ENCODE data around the gene IL10RB.

GRCh38 chr21:33293136-33293535 lies 27.0 kb downstream of the IL10RB start:
- TF ChIP-seq CTCF (IDR thresholded peaks at IDR 0.05) (no peak), POLR2A (IDR thresholded peaks at IDR 0.05) (no peak)
